Measurements from ENCODE around the gene CHST9. TPM values are rescaled to one million over a fixed set of nuclear protein-coding genes. Genes with fewer than 3 reads are reported as not detected.

The CHST9 gene
- total RNA-seq, 4 donors from 2014 or later: 0.16 to 0.80 (median 0.41) TPM; not detected in 1

GRCh38 chr18:26868968-26869586, 316.0 kb downstream of the CHST9 start:
- intact Hi-C loops (cut with DNase I; ENCODE audit: low total_unique reads) (loop anchor here (5.0 kb wide), 1 partner anchor 202 kb away; no protein-coding TSS in a partner anchor), in situ Hi-C loops (cut with MboI; ENCODE audit: low pct_ligation_motif_present in 1 of 4, low pct_unique_long_range_greater_than_20kb in 1 of 4, low sequenced_read_pairs in 3 of 4) (no loop called here)
- Histone ChIP-seq H3K36me3 (no peaks in the 10 kb centered on the region), H3K4me1 (peaks cover 0 to 20% (median 4%) of the 10 kb centered on the region in 4 donors), H3K4me3 (no peak overlapping the region), H3K27ac (no peak overlapping the region), H3K9me3 (no peaks in the 10 kb centered on the region), H3K27me3 (peaks cover 14% of the 10 kb centered on the region)
- WGBS, 2 donors (ENCODE audit: low coverage in 1 of 2): 33 to 42% methylated on average over 4 to 6 of the region's 6 CpGs
- TF ChIP-seq POLR2AphosphoS5 (IDR thresholded peaks at IDR 0.05) (no peak), POLR2A (IDR thresholded peaks at IDR 0.05) (no peak), EP300 (IDR thresholded peaks at IDR 0.05; ENCODE audit: low read depth) (no peak)
- TF ChIP-seq, protein P1, sequence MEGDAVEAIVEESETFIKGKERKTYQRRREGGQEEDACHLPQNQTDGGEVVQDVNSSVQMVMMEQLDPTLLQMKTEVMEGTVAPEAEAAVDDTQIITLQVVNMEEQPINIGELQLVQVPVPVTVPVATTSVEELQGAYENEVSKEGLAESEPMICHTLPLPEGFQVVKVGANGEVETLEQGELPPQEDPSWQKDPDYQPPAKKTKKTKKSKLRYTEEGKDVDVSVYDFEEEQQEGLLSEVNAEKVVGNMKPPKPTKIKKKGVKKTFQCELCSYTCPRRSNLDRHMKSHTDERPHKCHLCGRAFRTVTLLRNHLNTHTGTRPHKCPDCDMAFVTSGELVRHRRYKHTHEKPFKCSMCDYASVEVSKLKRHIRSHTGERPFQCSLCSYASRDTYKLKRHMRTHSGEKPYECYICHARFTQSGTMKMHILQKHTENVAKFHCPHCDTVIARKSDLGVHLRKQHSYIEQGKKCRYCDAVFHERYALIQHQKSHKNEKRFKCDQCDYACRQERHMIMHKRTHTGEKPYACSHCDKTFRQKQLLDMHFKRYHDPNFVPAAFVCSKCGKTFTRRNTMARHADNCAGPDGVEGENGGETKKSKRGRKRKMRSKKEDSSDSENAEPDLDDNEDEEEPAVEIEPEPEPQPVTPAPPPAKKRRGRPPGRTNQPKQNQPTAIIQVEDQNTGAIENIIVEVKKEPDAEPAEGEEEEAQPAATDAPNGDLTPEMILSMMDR (IDR thresholded peaks at IDR 0.05): no peak
- no peak for DNase-seq

- TF ChIP-seq, protein P1 (IDR thresholded peaks at IDR 0.05): no peak
- TF ChIP-seq POLR2A (IDR thresholded peaks at IDR 0.05) (no peak), EP300 (IDR thresholded peaks at IDR 0.05; ENCODE audit: low read depth) (no peak), POLR2AphosphoS5 (IDR thresholded peaks at IDR 0.05) (no peak)
- H3K4me3 ChIP-seq: no peak overlapping the region
- no peak for DNase-seq
- 75 to 80% methylated on average over 4 of the region's 4 CpGs for WGBS, 2 donors (ENCODE audit: low coverage in 1 of 2)
- intact Hi-C loops (cut with DNase I; ENCODE audit: low total_unique reads) (loop anchor here (5.0 kb wide), 1 partner anchor 200 kb away; no protein-coding TSS in a partner anchor), in situ Hi-C loops (cut with MboI; ENCODE audit: low pct_ligation_motif_present in 1 of 4, low pct_unique_long_range_greater_than_20kb in 1 of 4, low sequenced_read_pairs in 3 of 4) (no loop called here)
- H3K4me1 ChIP-seq: peaks cover 0 to 27% (median 8%) of the 10 kb centered on the region in 4 donors
- no peak overlapping the region for H3K27ac ChIP-seq
- H3K27me3 ChIP-seq: peaks cover 25% of the 10 kb centered on the region
- no peaks in the 10 kb centered on the region for H3K9me3 ChIP-seq
- H3K36me3 ChIP-seq: no peaks in the 10 kb centered on the region
These were observed 317.6 kb downstream of the CHST9 start for GRCh38 chr18:26867471-26867870.

DNA sequence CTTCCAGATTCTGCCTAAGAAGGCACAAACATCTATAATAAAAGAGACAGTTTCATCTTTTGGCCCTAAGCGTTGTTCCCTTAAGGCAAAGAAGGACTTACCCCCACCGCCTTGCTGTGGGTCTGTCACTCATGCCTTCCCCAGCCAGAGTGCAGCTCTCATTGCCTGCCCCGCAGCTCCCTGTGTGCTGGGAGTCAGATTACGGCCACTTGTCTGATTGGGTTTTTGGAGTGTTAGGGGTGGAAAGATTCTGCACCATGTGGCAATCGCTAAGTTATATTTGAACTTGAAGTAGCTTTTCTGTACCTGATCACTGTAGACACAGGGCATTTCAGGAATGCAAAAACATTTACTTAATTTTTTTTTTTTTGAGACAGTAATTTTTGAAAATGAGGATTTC, 319.6 kb downstream of the CHST9 start, which contains the start of gene AQP4:
Gene AQP4 (minus strand): TSS at position 151 of the 400 bp plus-strand sequence. CDS start 18 bp downstream, at position 133.
- Histone ChIP-seq H3K27ac (no peak within 1 kb of the TSS), H3K36me3 (no peaks in the 10 kb centered on the region), H3K4me1 (peaks cover 0 to 27% (median 8%) of the 10 kb centered on the region in 4 donors), H3K9me3 (no peaks in the 10 kb centered on the region), H3K27me3 (peaks cover 25% of the 10 kb centered on the region), H3K4me3 (no peak within 1 kb of the TSS)
- 77 to 83% methylated on average over 4 to 5 of the region's 5 CpGs for WGBS, 2 donors (ENCODE audit: low coverage in 1 of 2)
- DNase-seq: no peak
- intact Hi-C loops (cut with DNase I; ENCODE audit: low total_unique reads): loop anchor here (5.0 kb wide), 1 partner anchor 198 kb away; no protein-coding TSS in a partner anchor
- in situ Hi-C loops (cut with MboI; ENCODE audit: low pct_ligation_motif_present in 1 of 4, low pct_unique_long_range_greater_than_20kb in 1 of 4, low sequenced_read_pairs in 3 of 4): no loop called here
- no peak for TF ChIP-seq POLR2A (IDR thresholded peaks at IDR 0.05)
- no peak for TF ChIP-seq EP300 (IDR thresholded peaks at IDR 0.05; ENCODE audit: low read depth)
- TF ChIP-seq POLR2AphosphoS5 (IDR thresholded peaks at IDR 0.05): no peak
- TF ChIP-seq, protein P1 (IDR thresholded peaks at IDR 0.05): no peak

- TF ChIP-seq POLR2A (IDR thresholded peaks at IDR 0.05): no peak
- TF ChIP-seq EP300 (IDR thresholded peaks at IDR 0.05; ENCODE audit: low read depth): no peak
- TF ChIP-seq, protein P1 (IDR thresholded peaks at IDR 0.05): no peak
- TF ChIP-seq POLR2AphosphoS5 (IDR thresholded peaks at IDR 0.05): no peak
- H3K4me1 ChIP-seq: peaks cover 0 to 22% (median 8%) of the 10 kb centered on the region in 4 donors
These were observed 320.4 kb downstream of the CHST9 start for GRCh38 chr18:26864658-26865057.

More at GRCh38 chr18:26864658-26865057, 320.4 kb downstream of the CHST9 start:
- no peak for DNase-seq
- Histone ChIP-seq H3K4me3 (no peak overlapping the region), H3K27ac (no peak overlapping the region), H3K9me3 (no peaks in the 10 kb centered on the region), H3K36me3 (no peaks in the 10 kb centered on the region), H3K27me3 (peaks cover 25% of the 10 kb centered on the region)
- in situ Hi-C loops (cut with MboI; ENCODE audit: low pct_ligation_motif_present in 1 of 4, low pct_unique_long_range_greater_than_20kb in 1 of 4, low sequenced_read_pairs in 3 of 4): no loop called here
- WGBS, 2 donors (ENCODE audit: low coverage in 1 of 2): 77% methylated on average over 7 of the region's 7 CpGs; no CpG with 5 or more reads in 1 of the 2 donors
- intact Hi-C loops (cut with DNase I; ENCODE audit: low total_unique reads): loop anchor here (5.0 kb wide), 1 partner anchor 197 kb away; no protein-coding TSS in a partner anchor

All from transverse colon (tissue), 4 donors.